Stimulated activated naive CD8-positive, alpha-beta T cell treated with anti-CD3 and anti-CD28 coated beads, Interleukin-15, Interleukin-2, amounts not matched to agents 100 ng/mL and 50 ng/mL, for 24 hours (primary cell): ENCODE measurements around the gene RSPH10B.
"Not testable (repeated sequence)": the region's sequence is repeated elsewhere in the genome, so short reads cannot be mapped to it uniquely, and the experiment has no call there.

Experiments used
- H3K27ac Mint-ChIP-seq: one replicate; pipeline ENCODE4 v1.8.0; 2021; ENCODE audit warnings: mild to moderate bottlenecking, mixed read lengths
- H3K27me3 Mint-ChIP-seq: one replicate; pipeline ENCODE4 v1.8.0; 2021; ENCODE audit warnings: mixed read lengths
- H3K36me3 Mint-ChIP-seq: one replicate; pipeline ENCODE4 v1.8.0; 2021; ENCODE audit warnings: low read depth, mixed read lengths
- H3K4me1 Mint-ChIP-seq: one replicate; pipeline ENCODE4 v1.8.0; 2021; ENCODE audit warnings: low read depth, mixed read lengths
- H3K4me3 Mint-ChIP-seq: one replicate; pipeline ENCODE4 v1.8.0; 2021; ENCODE audit warnings: mild to moderate bottlenecking, mixed read lengths
- H3K9me3 Mint-ChIP-seq: one replicate; pipeline ENCODE4 v1.8.0; 2021; ENCODE audit warnings: mixed read lengths

RSPH10B gene

DNA sequence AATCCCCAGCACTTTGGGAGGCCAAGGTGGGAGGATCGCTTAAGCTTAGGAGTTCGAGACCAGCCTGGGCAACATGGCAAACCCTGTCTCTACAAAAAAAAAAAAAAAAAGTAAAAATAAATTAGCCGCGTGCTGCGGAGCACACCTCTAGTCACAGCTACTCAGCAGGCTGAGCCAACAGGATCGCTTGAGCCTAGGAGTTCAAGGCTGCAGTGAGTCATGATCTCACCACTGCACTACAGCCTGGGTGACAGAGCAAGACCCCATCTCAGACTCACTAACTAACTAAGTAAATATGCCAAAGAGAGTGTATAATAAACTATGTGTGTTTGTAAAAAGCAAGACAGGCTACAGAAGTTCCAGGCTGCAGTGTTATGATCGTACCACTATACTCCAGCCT, 6.7 kb downstream of the RSPH10B start:
- not testable (repeated sequence) for H3K9me3 Mint-ChIP-seq, H3K27ac Mint-ChIP-seq, H3K4me1 Mint-ChIP-seq, H3K36me3 Mint-ChIP-seq, H3K4me3 Mint-ChIP-seq, H3K27me3 Mint-ChIP-seq

DNA sequence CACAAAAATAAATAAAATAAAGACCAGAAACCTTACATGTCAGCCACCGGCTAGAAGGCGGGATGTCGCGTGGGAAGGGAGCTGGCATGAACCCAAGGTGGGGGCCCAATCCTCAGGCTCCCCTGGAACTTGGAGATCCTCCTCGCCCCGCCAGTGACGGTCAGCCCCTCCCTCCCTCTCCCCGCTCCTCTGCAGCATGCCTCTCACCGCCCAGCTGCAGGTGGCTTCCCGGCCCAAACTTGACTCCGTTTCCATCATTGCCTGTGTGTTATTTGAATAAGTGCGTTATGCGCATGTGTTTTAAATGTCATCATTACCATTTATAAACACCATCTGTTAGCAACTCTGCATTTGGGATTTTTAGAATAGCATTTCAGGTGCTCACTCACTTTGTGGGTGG, 7.3 kb downstream of the RSPH10B start:
- H3K36me3 Mint-ChIP-seq, H3K27me3 Mint-ChIP-seq, H3K4me1 Mint-ChIP-seq: not testable (repeated sequence)

DNA sequence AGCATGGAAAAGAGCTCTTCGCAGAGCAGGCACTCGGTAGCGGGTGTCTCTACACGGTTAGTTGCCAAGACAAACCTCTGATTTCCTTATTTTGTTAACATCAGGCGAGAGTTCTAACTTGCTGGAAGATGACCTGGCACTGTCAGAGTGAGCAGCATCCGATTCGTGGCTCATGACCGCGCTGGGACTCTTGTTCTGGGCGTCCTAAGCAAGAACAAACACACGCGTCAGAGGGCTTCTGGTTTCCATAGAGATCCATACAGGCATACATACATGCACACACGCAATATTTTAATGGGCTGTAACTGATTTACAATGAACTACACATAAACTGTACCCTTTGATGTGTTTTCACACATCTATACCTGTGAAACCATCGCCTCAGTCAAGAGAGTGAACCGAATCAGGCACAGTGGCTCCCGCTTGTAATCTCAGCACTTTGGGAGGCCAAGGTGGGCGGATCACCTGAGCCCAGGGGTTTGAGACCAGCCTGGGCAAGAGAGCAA, 35.5 kb downstream of the RSPH10B start:
- H3K27ac Mint-ChIP-seq, H3K4me1 Mint-ChIP-seq, H3K4me3 Mint-ChIP-seq, H3K9me3 Mint-ChIP-seq, H3K36me3 Mint-ChIP-seq, H3K27me3 Mint-ChIP-seq: not testable (repeated sequence)

More for the DNA sequence above, 7.3 kb downstream of the RSPH10B start:
- not testable (repeated sequence) for H3K9me3 Mint-ChIP-seq, H3K4me3 Mint-ChIP-seq, H3K27ac Mint-ChIP-seq

DNA sequence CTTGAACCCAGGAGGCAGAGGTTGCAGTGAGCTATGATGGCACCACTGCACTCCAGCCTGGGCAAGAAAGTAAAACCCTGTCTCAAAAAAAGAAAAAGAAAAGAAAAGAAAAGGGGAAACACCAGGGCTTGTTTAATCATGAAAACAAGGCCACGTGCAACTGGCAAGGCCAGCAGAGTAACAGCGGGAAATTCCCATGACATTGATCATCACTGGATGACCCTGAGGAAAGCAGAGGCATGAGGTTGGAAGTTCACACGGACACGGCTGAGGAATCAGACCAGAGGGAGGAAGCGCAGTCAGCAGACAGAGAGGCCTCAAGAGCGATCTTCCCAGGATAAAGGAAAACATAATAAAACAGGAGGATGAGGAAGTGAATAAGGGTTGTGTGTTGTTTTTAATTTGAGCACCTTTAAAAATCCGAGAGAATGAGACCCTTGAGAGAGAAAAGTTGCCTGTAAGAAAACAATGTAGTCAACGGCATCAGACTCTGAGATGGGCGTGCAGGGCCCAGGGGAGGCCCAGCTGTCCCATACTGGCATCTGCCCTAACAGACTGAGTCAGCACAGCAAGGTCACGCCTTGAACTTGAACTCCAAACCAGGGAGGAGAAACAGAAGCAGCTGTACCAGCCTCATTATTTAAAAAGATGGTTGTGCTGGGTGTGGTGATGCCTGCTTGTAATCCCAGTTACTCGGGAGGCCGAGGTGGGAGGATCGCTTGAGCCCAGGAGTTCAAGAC, 38.4 kb downstream of the RSPH10B start:
- H3K27ac Mint-ChIP-seq, H3K27me3 Mint-ChIP-seq: not testable (repeated sequence)

DNA sequence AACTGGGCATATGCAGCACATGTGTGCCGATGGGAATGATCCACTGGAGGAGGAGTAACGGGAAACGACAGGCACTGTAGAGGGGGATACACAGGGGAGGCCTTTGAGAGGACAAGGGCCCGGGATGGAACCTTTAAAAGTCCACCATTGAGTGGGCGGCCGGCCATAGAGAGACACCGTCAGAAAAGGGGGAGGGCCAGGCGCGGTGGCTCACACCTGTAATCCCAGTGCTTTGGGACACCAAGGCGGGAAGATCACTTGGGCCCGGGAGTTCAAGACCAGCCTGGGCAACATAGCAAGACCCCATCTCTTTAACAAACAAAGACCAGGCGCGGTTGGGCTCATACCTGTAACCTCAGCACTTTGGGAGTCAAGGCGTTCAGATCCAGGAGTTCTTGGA, 39.2 kb downstream of the RSPH10B start:
- H3K4me3 Mint-ChIP-seq, H3K27me3 Mint-ChIP-seq, H3K27ac Mint-ChIP-seq, H3K9me3 Mint-ChIP-seq, H3K4me1 Mint-ChIP-seq, H3K36me3 Mint-ChIP-seq: not testable (repeated sequence)

More for the DNA sequence above, 38.4 kb downstream of the RSPH10B start:
- not testable (repeated sequence) for H3K36me3 Mint-ChIP-seq, H3K9me3 Mint-ChIP-seq, H3K4me1 Mint-ChIP-seq, H3K4me3 Mint-ChIP-seq

DNA sequence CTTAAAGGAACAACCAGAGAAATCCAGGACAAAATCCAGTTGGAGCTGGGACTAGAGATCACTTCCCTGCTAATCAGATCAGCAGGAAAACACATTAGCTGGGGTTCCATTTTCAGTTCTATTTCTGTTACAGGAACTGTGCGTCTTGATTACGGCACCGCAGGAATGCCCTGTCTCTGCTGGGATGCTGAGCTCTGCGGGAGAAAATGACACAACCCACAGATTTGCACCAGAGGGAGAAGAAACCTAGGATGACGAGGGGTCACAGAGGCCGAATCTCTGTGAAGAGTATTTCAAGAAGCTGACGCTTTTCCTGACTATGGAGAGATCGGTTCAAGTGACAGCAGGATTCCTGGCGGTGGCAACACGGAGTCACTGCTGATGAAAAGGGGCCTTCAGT, 40.2 kb downstream of the RSPH10B start:
- not testable (repeated sequence) for H3K27ac Mint-ChIP-seq, H3K4me1 Mint-ChIP-seq, H3K27me3 Mint-ChIP-seq

DNA sequence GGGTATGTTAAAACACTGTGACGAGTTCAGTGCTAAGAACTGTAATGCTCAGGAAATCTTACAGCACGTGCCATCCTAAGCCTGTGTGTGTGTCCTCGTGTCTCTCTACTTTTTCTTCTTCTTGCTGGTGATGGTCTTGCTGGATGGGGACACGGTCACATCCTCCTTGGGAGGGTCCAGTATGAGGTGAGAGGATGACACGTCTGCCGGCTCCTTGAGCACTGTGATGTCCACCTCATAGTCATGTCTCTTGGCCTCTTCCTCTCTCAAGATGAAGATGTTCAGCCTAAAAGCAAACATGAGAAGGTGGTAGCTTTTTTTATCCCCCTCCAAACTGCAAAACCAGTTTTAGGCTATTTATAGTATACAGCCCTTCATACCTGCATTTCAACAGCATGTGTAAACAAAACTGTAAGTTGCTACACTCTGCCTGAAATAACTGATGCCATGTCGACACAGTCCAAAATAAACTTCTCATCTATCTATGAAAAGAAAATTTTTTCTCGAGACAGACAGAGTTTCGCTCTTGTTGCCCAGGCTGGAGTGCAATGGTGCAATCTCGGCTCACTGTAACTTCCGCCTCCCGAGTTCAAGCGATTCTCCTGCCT, 44.1 kb downstream of the RSPH10B start:
- not testable (repeated sequence) for H3K27ac Mint-ChIP-seq, H3K27me3 Mint-ChIP-seq, H3K4me1 Mint-ChIP-seq, H3K4me3 Mint-ChIP-seq, H3K9me3 Mint-ChIP-seq, H3K36me3 Mint-ChIP-seq

More for the DNA sequence above, 40.2 kb downstream of the RSPH10B start:
- H3K9me3 Mint-ChIP-seq, H3K4me3 Mint-ChIP-seq, H3K36me3 Mint-ChIP-seq: not testable (repeated sequence)

DNA sequence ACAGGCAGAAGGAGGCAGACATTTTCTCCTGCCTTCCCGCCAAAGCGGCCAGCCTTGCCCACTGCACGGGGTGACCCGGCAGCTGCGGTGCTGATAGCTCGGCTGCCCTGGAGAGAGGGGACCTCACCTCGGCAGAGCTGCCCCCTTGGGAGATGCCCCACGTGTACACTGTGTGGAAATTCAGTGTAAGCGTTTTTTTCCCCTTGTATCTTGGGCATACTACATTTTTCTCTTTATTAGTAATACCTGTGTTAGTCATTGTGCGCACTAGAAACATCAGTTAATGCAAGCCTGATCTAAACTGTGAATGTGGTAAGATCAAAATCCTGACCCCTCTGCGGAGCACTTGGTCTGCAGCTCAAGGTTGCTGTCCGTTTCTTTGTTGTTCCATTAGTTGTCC, 45.9 kb downstream of the RSPH10B start:
- not testable (repeated sequence) for H3K27ac Mint-ChIP-seq, H3K36me3 Mint-ChIP-seq, H3K9me3 Mint-ChIP-seq, H3K27me3 Mint-ChIP-seq, H3K4me3 Mint-ChIP-seq, H3K4me1 Mint-ChIP-seq

DNA sequence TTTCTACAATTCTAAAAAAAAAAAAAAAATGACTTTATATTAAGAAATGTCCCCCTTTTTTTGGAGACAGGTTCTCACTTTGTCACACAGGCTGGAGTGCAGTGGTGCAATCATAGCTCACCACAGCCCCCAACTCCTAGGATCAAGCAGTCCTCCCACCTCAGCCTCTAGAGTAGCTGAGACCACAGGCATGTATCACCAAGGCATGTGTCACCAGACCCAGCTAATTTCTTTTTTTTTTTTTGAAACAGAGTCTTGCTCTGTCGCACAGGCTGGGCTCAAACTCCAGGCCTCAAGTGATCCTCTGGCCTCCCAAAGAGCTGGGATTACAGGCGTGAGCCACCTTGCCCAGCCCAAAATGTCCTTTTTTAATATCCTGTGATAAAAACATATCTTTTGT, 46.3 kb downstream of the RSPH10B start:
- H3K4me3 Mint-ChIP-seq, H3K4me1 Mint-ChIP-seq, H3K27ac Mint-ChIP-seq, H3K36me3 Mint-ChIP-seq, H3K9me3 Mint-ChIP-seq, H3K27me3 Mint-ChIP-seq: not testable (repeated sequence)

DNA sequence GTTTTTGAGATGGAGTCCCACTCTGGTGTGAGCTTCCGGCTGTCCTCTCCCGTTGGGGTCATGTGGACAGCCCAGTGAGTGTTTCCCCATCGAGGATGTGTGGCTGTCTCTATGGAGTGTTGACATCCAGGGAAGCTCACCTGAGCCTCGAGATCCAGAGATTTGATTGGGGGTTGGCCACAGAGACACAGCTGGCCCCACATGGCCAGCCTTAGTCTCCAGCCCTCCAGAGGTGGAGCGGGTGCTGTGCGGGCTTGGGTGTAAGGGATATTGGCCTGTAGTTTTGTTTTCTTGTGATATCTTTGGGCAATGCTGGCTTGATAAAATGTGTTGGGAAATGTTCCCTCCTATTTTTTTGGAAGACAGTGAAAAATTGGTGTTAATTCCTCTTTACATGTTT, 54.0 kb downstream of the RSPH10B start:
- H3K27ac Mint-ChIP-seq, H3K4me1 Mint-ChIP-seq, H3K27me3 Mint-ChIP-seq, H3K36me3 Mint-ChIP-seq, H3K9me3 Mint-ChIP-seq, H3K4me3 Mint-ChIP-seq: not testable (repeated sequence)

DNA sequence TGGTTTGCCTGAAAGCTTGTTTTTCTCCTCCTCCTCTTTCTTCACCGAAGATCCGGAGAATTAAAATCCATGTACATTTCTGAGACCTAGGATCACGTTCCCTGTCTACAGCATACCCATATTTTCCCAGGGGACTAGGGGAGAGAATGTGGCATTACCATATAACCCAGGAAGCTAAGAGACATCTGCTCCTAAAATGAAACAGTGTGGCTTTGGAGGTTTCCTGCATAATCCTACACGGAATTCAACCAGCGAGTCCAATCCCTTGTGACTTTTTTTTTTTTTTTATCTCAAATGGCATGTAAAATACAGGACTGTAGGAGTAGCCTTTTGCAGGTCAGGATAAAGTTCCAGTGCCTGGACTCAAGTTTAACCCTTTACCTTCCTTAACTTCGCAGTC, 61.7 kb downstream of the RSPH10B start:
- H3K27me3 Mint-ChIP-seq, H3K4me3 Mint-ChIP-seq, H3K4me1 Mint-ChIP-seq, H3K9me3 Mint-ChIP-seq, H3K27ac Mint-ChIP-seq: not testable (repeated sequence)
- peaks cover 13% of the 10 kb centered on the region for H3K36me3 Mint-ChIP-seq

DNA sequence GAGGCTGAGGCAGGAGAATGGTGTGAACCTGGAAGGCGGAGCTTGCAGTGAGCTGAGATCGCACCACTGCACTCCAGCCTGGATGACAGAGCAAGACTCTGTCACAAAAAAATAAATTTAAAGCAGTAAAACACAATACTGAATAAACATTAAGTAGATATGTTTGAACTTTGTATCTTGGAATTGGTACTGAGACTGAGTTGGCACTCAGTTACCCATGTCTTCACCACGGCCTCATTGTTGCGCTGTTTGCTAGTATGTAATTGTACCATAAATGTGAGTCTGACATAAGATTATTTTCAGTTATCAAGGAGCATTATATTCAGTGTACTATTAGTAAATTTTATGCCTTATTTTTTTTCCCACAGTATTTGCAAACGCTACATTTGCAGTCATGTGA, 65.8 kb downstream of the RSPH10B start:
- peaks cover 14% of the 10 kb centered on the region for H3K36me3 Mint-ChIP-seq
- not testable (repeated sequence) for H3K4me3 Mint-ChIP-seq, H3K4me1 Mint-ChIP-seq, H3K27ac Mint-ChIP-seq, H3K27me3 Mint-ChIP-seq, H3K9me3 Mint-ChIP-seq

DNA sequence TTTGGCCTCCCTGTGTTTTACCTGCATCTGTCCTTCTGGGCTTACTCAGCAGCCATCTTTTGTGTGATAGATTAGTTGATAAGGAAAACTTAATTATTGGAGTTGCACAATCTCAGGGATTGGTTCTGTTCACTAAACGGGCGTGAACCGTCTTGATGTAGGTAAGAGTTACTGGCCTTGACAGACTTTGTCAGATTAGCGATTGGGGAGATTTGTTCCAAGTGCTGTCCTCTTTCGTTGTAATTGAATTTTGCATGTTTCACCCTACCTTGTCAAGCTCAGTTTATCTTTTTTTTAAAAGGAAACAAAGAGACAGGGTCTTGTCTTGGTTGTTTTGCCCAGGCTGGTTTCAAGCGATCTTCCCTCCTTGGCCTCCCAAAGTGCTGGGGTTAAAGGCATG, 67.5 kb downstream of the RSPH10B start:
- H3K9me3 Mint-ChIP-seq, H3K27ac Mint-ChIP-seq, H3K27me3 Mint-ChIP-seq, H3K4me1 Mint-ChIP-seq, H3K4me3 Mint-ChIP-seq: not testable (repeated sequence)
- peaks cover 10% of the 10 kb centered on the region for H3K36me3 Mint-ChIP-seq

DNA sequence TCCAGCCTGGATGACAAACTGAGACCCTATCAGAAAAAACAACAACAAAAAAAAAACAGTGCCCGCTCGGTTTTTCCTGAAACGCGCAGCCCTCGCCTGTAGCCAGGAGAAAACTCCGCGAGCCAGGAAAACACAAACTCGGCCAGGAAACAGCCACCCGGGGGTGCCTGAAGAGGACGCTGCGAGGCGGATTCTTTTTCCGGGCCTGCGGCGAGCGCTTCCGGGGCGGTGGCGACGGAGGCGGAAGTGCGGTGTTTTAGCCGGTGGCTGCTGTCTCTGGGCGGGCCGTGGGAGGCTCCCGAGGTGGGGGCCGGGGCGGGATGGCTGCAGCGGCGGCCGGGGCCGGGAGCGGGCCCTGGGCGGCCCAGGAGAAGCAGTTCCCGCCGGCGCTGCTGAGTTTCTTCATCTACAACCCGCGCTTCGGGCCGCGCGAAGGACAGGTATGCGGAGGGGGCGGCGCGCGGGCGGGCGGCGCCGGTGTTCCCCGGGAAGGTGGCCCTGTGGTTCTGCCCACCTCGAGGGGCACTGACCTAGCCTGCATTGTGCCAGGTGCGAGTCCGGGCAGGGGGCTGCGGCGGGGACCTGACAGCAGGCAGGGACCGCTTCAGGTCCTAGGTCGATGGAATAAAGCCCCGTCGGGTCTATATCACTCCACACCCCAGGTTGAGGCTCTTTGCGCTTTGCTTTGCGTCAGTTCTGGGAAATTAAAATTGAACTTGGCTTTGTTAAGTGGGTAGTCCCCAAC, 71.8 kb downstream of the RSPH10B start, which contains the start of gene CCZ1:
TSS of gene CCZ1 (plus strand) at position 254 of the 745 bp plus-strand sequence. CDS start at position 321, 67 bp downstream.
- Mint-ChIP-seq H3K27ac (peak within 1 kb of the TSS; percentile 79), H3K4me3 (peak within 1 kb of the TSS; percentile 83)
- not testable (repeated sequence) for H3K9me3 Mint-ChIP-seq, H3K27me3 Mint-ChIP-seq, H3K4me1 Mint-ChIP-seq, H3K36me3 Mint-ChIP-seq

DNA sequence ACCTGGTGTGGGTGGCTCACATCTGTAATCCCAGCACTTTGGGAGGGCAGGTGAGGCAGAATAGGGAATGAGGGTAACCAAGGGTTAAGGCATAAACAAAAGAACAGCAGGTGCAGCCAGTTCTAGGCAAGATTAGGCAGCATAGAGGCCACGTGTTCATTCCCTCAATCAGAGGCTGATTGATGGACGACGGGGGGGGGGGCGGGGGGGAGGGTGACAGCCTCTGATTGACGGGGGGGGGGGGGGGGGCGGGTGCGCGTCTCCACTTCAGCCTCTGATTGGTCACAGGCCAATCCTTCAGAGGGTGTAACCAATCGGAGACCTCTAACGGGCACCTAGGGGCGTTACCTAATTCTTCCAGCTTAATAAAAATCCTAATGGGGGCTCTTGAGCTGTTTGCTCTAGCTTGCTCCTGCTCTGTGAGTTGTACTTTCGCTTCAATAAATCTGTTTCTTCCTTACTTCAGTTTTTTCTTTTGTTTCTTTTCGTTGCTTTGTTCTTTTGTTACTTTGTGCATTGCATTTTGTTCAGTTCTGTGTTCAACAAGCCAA, 73.0 kb downstream of the RSPH10B start:
- not testable (repeated sequence) for H3K4me1 Mint-ChIP-seq, H3K27me3 Mint-ChIP-seq, H3K9me3 Mint-ChIP-seq, H3K27ac Mint-ChIP-seq, H3K36me3 Mint-ChIP-seq
- H3K4me3 Mint-ChIP-seq: peak overlapping the region; percentile 74
